H54 (cell line): ENCODE measurements around the gene PEAK1.

Experiments used
- DNase-seq: peaks from one replicate; pipeline ENCODE4 v3.0.0; 2011; ENCODE audit warnings: low spot score, mixed read lengths; ENCODE audit not compliant: insufficient read length
- FAIRE-seq: peaks from 3 replicates; lab custom pipeline; 2011; peaks lifted over from hg19 to GRCh38; lab: Jason Lieb, UNC
- POLR2A ChIP-seq: IDR thresholded peaks from 2 replicates; pipeline ENCODE4 v1.6.1; 2011; ENCODE audit warnings: low read depth, mild to moderate bottlenecking, low read length

The PEAK1 gene

DNA sequence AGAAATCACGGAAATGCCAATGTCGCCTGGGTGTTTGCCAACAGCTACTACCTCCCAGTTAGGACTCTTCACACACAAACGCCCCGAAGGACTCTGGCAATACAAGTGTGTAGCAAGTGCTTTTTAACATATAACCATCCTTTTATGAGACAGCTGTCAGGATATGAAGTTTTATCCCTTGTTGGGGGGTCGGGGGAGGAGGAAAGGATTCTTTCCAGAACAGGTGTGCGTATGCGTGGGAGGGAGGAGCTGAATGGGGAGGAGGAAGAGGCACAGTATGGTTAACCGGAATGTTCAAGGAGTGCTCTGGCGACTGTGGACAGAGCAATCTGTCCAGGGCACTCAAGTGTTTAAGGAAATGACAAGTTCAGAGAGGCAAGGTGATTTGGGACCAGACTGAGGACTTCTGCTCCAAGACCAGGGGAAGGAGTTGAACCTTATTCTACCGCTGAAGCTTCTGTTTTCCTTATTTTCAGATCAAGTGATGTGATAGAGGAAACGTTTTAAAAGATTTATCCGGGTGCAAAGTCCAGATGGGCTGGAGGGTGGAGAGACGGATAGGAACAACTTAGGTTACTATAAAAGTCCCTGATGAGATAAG lies 350.3 kb downstream of the PEAK1 start:
- no peak for DNase-seq
- TF ChIP-seq POLR2A: no peak
- FAIRE-seq: no peak

DNA sequence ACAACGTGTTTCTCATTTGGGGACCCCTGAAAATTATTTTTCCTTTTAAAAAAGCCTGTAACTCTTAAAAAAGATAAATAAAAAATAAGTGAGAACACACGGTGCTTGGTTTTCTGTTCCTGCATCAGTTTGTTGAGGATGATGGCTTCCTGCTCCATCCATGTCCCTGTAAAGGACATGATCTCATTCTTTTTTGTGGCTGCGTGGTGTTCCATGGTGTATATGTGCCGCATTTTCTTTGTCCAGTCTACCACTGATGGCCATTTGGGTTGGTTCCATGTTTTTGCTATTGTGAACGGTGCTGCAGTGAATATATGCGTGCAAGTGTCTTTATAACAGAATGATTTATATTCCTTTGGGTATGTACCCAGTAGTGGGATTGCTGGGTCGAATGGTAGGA lies 351.3 kb downstream of the PEAK1 start:
- TF ChIP-seq POLR2A: no peak
- FAIRE-seq (no peak), DNase-seq (no peak)

DNA sequence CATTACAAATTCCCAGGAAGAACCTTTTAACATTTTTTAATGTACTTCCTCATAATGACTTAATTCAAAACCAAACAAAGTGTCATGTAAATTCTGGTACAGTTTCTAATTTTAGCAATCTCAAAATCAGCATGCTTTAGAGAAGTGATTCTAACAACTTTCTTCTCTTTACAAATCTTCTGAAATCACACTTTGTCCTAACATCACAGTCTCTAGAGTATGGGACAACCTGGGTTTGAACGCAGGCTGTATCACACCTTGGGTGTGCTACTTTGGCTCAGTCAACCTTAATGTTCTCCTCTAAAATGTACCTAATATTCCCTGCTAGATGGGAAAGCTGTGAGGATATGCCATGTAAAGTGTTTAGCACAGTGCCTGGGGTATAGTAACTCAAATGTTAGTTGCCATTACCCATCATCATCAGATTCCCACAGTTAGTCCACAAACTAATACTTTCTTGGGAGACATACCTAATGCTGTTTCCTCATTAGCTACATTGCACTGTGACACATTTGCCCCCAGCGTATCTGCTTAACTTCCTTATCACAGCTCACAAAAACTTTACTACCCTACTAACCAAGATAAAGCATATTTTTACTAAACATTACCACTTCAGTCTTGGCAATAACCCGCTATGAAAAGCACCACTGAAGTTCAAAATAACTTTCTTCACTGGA lies 352.1 kb downstream of the PEAK1 start:
- no peak for TF ChIP-seq POLR2A
- DNase-seq (no peak), FAIRE-seq (no peak)

- FAIRE-seq: no peak
- TF ChIP-seq POLR2A: no peak
- DNase-seq: no peak
Measured at GRCh38 chr15:77066971-77067690, 352.8 kb downstream of the PEAK1 start.

GRCh38 chr15:77064539-77065308 lies 355.2 kb downstream of the PEAK1 start:
- peak; percentile 96 for FAIRE-seq
- no peak for TF ChIP-seq POLR2A
- DNase-seq: no peak

- FAIRE-seq (no peak), DNase-seq (no peak)
- no peak for TF ChIP-seq POLR2A
Measured at GRCh38 chr15:77064063-77064462, 355.8 kb downstream of the PEAK1 start.

DNA sequence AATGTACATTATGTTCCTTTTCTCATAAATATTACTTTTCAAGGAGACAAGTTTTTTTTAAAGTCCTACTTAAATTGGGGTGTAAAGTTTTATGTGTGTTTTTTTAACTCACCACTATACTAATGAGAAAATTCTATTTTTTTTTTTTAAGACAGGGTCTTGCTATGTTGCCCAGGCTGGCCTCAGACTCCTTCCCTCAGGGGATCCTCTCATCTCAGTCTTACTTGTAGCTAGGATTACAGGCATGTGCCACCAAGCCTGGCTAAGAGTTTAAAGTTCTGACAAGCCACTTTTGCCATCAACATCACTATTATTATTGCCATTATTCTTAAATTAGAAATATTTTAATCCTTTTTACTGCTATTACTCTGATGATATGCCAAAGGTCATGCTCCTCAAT lies 356.7 kb downstream of the PEAK1 start:
- FAIRE-seq (no peak), DNase-seq (no peak)
- TF ChIP-seq POLR2A: no peak

GRCh38 chr15:77060546-77060945 lies 359.4 kb downstream of the PEAK1 start:
- no peak for TF ChIP-seq POLR2A
- DNase-seq (no peak), FAIRE-seq (peak; percentile 43)

GRCh38 chr15:77059786-77060361 lies 360.0 kb downstream of the PEAK1 start:
- DNase-seq: no peak
- TF ChIP-seq POLR2A: no peak
- no peak for FAIRE-seq

DNA sequence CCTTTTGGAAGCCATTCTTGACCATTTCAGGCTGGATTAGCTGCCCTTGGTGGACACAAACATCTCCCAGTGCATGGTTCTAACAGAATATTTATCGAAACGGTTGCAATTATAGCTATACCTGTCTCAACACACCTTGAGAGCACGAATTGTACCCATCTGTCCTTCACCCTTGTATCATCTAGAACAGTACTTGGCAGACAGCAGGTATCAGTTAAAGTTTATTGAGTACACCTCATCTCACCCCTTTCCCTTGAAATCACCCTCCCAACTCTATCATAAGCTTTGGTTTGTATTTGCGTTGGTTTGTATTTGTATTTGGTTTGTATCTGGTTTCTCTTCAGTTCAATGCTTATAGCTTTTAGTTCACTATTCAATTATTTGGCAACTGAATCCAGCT lies 361.4 kb downstream of the PEAK1 start:
- TF ChIP-seq POLR2A: no peak
- DNase-seq (no peak), FAIRE-seq (no peak)

- FAIRE-seq: no peak
- DNase-seq: no peak
- TF ChIP-seq POLR2A: no peak
Measured at GRCh38 chr15:77057685-77058084, 362.2 kb downstream of the PEAK1 start.

DNA sequence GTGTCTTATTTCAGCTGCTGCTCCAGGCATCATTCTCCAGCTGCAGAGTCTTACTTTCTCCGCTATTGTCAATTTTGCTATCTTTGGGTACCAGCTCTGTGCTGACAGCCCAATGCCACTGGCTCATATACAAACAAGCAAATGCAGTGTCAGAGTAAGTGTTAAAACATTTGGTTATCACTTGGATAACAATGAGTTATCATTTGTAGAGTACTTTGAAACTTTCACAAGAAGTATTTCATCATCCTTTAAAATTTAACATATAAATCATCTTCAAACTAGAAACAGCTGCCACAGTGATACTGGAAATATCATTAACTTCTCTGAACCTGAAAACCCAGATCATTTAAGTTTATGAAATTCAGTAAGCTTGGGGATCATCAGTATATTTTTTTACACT lies 362.8 kb downstream of the PEAK1 start:
- TF ChIP-seq POLR2A: no peak
- DNase-seq (no peak), FAIRE-seq (no peak)

GRCh38 chr15:77053709-77054108 lies 366.2 kb downstream of the PEAK1 start:
- no peak for FAIRE-seq
- DNase-seq: no peak
- TF ChIP-seq POLR2A: no peak
